GM23338 (cell line): ENCODE results near the gene SMIM14. TPM values are rescaled to one million over a fixed set of nuclear protein-coding genes. Genes with fewer than 3 reads are reported as not detected.
"Not testable (repeated sequence)": the region's sequence is repeated elsewhere in the genome, so short reads cannot be mapped to it uniquely, and the experiment has no call there.

Experiments used
- ATAC-seq: fragments of 200-7000 bp; cut with Tn5 transposase; 3 replicates; pipeline ENCODE4 v1.9.1; 2020
- DNase-seq: peaks from one replicate; pipeline ENCODE4 v3.0.0-alpha.2; 2015; ENCODE audit warnings: low spot score
- H2AFZ ChIP-seq: fragments of 200-600 bp; sonication (generic); 2 replicates; pipeline ENCODE4 v1.8.0; 2016; ENCODE audit warnings: antibody characterized with exemption, mild to moderate bottlenecking, moderate library complexity
- H3F3A ChIP-seq: fragments of 200-600 bp; sonication (generic); replicated peaks from 2 replicates; pipeline ENCODE4 v1.8.0; 2017; ENCODE audit warnings: antibody characterized with exemption, mixed run types, low read depth
- H3K27ac ChIP-seq: fragments of 200-600 bp; sonication (generic); 2 replicates; pipeline ENCODE4 v1.6.1; 2016; ENCODE audit warnings: low read depth
- H3K27me3 ChIP-seq: fragments of 200-600 bp; sonication (generic); 2 replicates; pipeline ENCODE4 v1.8.0; 2016; ENCODE audit warnings: mild to moderate bottlenecking, mixed run types, moderate library complexity; ENCODE audit not compliant: insufficient read depth
- H3K36me3 ChIP-seq: fragments of 200-600 bp; sonication (generic); 2 replicates; pipeline ENCODE4 v1.8.0; 2016; ENCODE audit warnings: mild to moderate bottlenecking; ENCODE audit not compliant: insufficient read depth
- H3K4me1 ChIP-seq: fragments of 200-600 bp; sonication (generic); 2 replicates; pipeline ENCODE4 v1.8.0; 2016; ENCODE audit warnings: mild to moderate bottlenecking, moderate library complexity; ENCODE audit not compliant: insufficient read depth
- H3K4me2 ChIP-seq: fragments of 200-600 bp; sonication (generic); 2 replicates; pipeline ENCODE4 v1.7.1; 2017; ENCODE audit warnings: mixed run types
- H3K4me3 ChIP-seq: fragments of 200-600 bp; sonication (generic); 2 replicates; pipeline ENCODE4 v1.6.1; 2016; ENCODE audit warnings: mixed run types
- H3K79me2 ChIP-seq: fragments of 200-600 bp; sonication (generic); replicated peaks from 2 replicates; pipeline ENCODE4 v1.8.0; 2017; ENCODE audit warnings: mild to moderate bottlenecking; ENCODE audit not compliant: insufficient read depth
- H3K9me2 ChIP-seq: fragments of 200-600 bp; sonication (generic); 2 replicates; pipeline ENCODE4 v1.8.0; 2017; ENCODE audit not compliant: insufficient read depth
- H4K20me1 ChIP-seq: fragments of 200-600 bp; sonication (generic); replicated peaks from 2 replicates; pipeline ENCODE4 v1.8.0; 2017; ENCODE audit warnings: mild to moderate bottlenecking; ENCODE audit not compliant: insufficient read depth
- H3K27ac Mint-ChIP-seq: 2 replicates; pipeline ENCODE4 v1.8.0; 2020; ENCODE audit warnings: inconsistent platforms, mild to moderate bottlenecking, moderate library complexity, mixed read lengths
- H3K27me3 Mint-ChIP-seq: 3 replicates; pipeline ENCODE4 v1.8.0; 2022; ENCODE audit warnings: low read depth, mild to moderate bottlenecking, moderate library complexity, mixed read lengths, inconsistent platforms; ENCODE audit not compliant: insufficient read depth, poor library complexity
- H3K36me3 Mint-ChIP-seq: 3 replicates; pipeline ENCODE4 v1.8.0; 2021; ENCODE audit warnings: low read depth, mild to moderate bottlenecking, inconsistent platforms, moderate library complexity, mixed read lengths
- H3K4me1 Mint-ChIP-seq: 3 replicates; pipeline ENCODE4 v1.8.0; 2020; ENCODE audit warnings: mild to moderate bottlenecking, inconsistent platforms, mixed read lengths
- H3K4me3 Mint-ChIP-seq: 3 replicates; pipeline ENCODE4 v1.8.0; 2021; ENCODE audit warnings: moderate library complexity, mild to moderate bottlenecking, inconsistent platforms, mixed read lengths
- H3K9me3 Mint-ChIP-seq: 3 replicates; pipeline ENCODE4 v1.8.0; 2020; ENCODE audit warnings: moderate library complexity, mild to moderate bottlenecking, inconsistent platforms, mixed read lengths
- CTCF ChIP-seq, 2 experiments: fragments of 200-600 bp in 1 of 2; sonication (generic) in 1 of 2; conservative IDR thresholded peaks; 2 replicates each; pipeline versions ENCODE4 v1.5.1 to v1.6.1; 2016 to 2017; ENCODE audit warnings: antibody characterized with exemption in 2 of 2, low read depth in 2 of 2, mild to moderate bottlenecking in 2 of 2, moderate library complexity in 1 of 2
- EZH2phosphoT487 ChIP-seq: fragments of 200-600 bp; sonication (generic); IDR thresholded peaks from one replicate; pipeline ENCODE4 v1.8.1; 2018; ENCODE audit warnings: antibody characterized with exemption; ENCODE audit not compliant: unreplicated experiment
- REST ChIP-seq: IDR thresholded peaks from one replicate; pipeline ENCODE4 v1.6.1; 2018; ENCODE audit warnings: antibody characterized with exemption; ENCODE audit not compliant: unreplicated experiment
- ZNF331 ChIP-seq: fragments of 250-450 bp; sonication (Bioruptor Pico); IDR thresholded peaks from 2 replicates; pipeline ENCODE4 v1.5.0; 2020; ENCODE audit warnings: low read depth, mild to moderate bottlenecking, moderate library complexity
- ZNF462 ChIP-seq: fragments of 250-450 bp; sonication (Bioruptor Pico); IDR thresholded peaks from 2 replicates; pipeline ENCODE4 v1.5.0; 2020; ENCODE audit warnings: mild to moderate bottlenecking, moderate library complexity
- polyA plus RNA-seq: library from polyadenylated mRNA; unstranded; fragments of >200 nt; fragmentation: Nextera tagmentation; extraction: Ambion mirVana; gene quantifications from 2 replicates; pipeline ENCODE4 v1.2.1, GENCODE V29; 2016
- total RNA-seq: library from RNA; depleted of rRNA; stranded (reverse); fragments of >200 nt; shearing (Covaris generic); gene quantifications from 2 replicates; pipeline ENCODE4 v1.2.3, GENCODE V29; 2014

SMIM14 gene
- total and polyA plus RNA-seq, 2 experiments from 2014 or later, result 29.0 to 52.6 TPM

- no peak for TF ChIP-seq ZNF462
Observed at GRCh38 chr4:39657465-39657864, 18.8 kb upstream of the SMIM14 start (continued).

GRCh38 chr4:39656638-39657037 lies 18.0 kb upstream of the SMIM14 start:
- not testable (repeated sequence) for H3K4me1 ChIP-seq, H3K9me2 ChIP-seq, H3F3A ChIP-seq, H2AFZ ChIP-seq, H3K4me3 Mint-ChIP-seq, H3K79me2 ChIP-seq, H3K4me3 ChIP-seq, H3K27me3 ChIP-seq, H3K27ac Mint-ChIP-seq, ATAC-seq, H3K4me1 Mint-ChIP-seq, H3K9me3 Mint-ChIP-seq, DNase-seq, H3K4me2 ChIP-seq, H3K36me3 Mint-ChIP-seq, H3K27ac ChIP-seq, H3K36me3 ChIP-seq, H3K27me3 Mint-ChIP-seq, H4K20me1 ChIP-seq

GRCh38 chr4:39655876-39656275 lies 17.2 kb upstream of the SMIM14 start:
- Histone ChIP-seq H3K4me2 (no peak overlapping the region), H3K79me2 (no peaks in the 10 kb centered on the region), H3F3A (no peaks in the 10 kb centered on the region), H3K36me3 (no peaks in the 10 kb centered on the region), H3K9me2 (no peaks in the 10 kb centered on the region), H4K20me1 (no peaks in the 10 kb centered on the region), H2AFZ (no peak overlapping the region), H3K27me3 (no peaks in the 10 kb centered on the region), H3K4me1 (no peaks in the 10 kb centered on the region), H3K27ac (no peak overlapping the region), H3K4me3 (no peak overlapping the region)
- no peak for DNase-seq
- Mint-ChIP-seq H3K4me1 (no peaks in the 10 kb centered on the region), H3K4me3 (no peak overlapping the region), H3K27ac (no peak overlapping the region), H3K9me3 (no peaks in the 10 kb centered on the region), H3K27me3 (no peaks in the 10 kb centered on the region), H3K36me3 (0 out of 3 replicates have a peak, but pooled peaks cover 2% of the 10 kb centered on the region)
- no peak for ATAC-seq
- TF ChIP-seq EZH2phosphoT487 (no peak), REST (no peak), CTCF (conservative IDR thresholded peaks at IDR 0.05; ENCODE audit: low read depth in 2 of 2) (no peak), ZNF331 (CRISPR knock-in tag) (no peak)
